ENCODE data around the gene GRK5. TPM values are rescaled to one million over a fixed set of nuclear protein-coding genes. Genes with fewer than 3 reads are reported as not detected.

GRK5 gene
- total RNA-seq, 6 experiments from 2014 or later = 9.7 to 16.8 (median 15.9) TPM

DNA sequence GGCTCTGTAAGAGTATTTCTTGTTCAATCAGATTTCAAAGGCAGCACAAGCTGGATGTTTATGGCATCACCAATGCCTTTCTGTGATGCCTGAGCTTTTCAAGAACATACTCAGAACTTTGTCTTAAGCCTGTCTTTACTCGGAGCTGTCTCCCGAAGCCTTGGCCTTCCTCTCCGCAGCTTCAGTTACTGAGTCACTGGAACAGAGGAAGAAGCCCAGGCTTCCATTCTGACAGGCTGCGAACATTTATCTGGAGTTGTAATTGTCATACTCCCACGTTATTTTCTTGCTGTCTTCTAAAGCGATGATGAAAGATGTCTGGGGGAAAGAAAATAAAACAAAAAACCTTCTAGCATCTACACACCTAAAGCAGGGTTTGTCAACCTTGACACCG, 43.9 kb downstream of the GRK5 start:
- DNase-seq = peak; percentile 55
- no peaks in the 10 kb centered on the region for H3K9me3 Mint-ChIP-seq
- peaks cover 80% of the 10 kb centered on the region for H3K4me1 Mint-ChIP-seq (ENCODE audit: low read depth)
- TF ChIP-seq, protein P1, sequence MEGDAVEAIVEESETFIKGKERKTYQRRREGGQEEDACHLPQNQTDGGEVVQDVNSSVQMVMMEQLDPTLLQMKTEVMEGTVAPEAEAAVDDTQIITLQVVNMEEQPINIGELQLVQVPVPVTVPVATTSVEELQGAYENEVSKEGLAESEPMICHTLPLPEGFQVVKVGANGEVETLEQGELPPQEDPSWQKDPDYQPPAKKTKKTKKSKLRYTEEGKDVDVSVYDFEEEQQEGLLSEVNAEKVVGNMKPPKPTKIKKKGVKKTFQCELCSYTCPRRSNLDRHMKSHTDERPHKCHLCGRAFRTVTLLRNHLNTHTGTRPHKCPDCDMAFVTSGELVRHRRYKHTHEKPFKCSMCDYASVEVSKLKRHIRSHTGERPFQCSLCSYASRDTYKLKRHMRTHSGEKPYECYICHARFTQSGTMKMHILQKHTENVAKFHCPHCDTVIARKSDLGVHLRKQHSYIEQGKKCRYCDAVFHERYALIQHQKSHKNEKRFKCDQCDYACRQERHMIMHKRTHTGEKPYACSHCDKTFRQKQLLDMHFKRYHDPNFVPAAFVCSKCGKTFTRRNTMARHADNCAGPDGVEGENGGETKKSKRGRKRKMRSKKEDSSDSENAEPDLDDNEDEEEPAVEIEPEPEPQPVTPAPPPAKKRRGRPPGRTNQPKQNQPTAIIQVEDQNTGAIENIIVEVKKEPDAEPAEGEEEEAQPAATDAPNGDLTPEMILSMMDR (IDR thresholded peaks at IDR 0.05) = no peak
- H3K4me3 Mint-ChIP-seq = peak overlapping the region; percentile 76
- no peaks in the 10 kb centered on the region for H3K36me3 Mint-ChIP-seq (ENCODE audit: low read depth)
- H3K27me3 Mint-ChIP-seq (ENCODE audit: insufficient read depth) = no peaks in the 10 kb centered on the region; the same call in 1 of the 2 replicates
- H3K27ac Mint-ChIP-seq = peak overlapping the region; percentile 88

DNA sequence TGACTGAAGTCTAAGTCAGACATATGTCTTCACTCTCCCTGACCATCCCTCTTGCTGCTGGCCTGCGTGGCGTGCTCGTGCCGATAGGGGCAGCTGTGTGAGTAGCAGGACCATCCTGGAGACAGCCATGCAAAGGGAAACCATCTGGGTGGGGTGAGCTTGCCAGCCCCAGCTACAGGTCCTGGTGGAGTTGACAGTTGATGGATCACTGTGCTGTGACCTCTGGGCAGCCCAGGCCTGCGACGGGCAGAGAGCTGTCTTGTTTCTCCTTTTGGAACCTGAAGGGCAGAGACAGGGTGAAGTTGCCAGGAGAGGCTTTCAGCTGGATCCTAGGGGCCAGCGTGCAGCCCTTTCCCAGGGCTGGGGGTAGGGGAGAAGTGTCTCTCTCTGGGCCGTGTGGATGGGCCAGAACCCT, 44.7 kb downstream of the GRK5 start:
- peaks cover 73% of the 10 kb centered on the region for H3K4me1 Mint-ChIP-seq (ENCODE audit: low read depth)
- H3K27me3 Mint-ChIP-seq (ENCODE audit: insufficient read depth) = no peaks in the 10 kb centered on the region; the same call in 1 of the 2 replicates
- peak overlapping the region; percentile 50 for H3K4me3 Mint-ChIP-seq
- H3K36me3 Mint-ChIP-seq (ENCODE audit: low read depth) = no peaks in the 10 kb centered on the region
- H3K9me3 Mint-ChIP-seq = no peaks in the 10 kb centered on the region
- TF ChIP-seq, protein P1 (IDR thresholded peaks at IDR 0.05) = no peak
- peak; percentile 7 for DNase-seq
- H3K27ac Mint-ChIP-seq = peak overlapping the region; percentile 88

DNA sequence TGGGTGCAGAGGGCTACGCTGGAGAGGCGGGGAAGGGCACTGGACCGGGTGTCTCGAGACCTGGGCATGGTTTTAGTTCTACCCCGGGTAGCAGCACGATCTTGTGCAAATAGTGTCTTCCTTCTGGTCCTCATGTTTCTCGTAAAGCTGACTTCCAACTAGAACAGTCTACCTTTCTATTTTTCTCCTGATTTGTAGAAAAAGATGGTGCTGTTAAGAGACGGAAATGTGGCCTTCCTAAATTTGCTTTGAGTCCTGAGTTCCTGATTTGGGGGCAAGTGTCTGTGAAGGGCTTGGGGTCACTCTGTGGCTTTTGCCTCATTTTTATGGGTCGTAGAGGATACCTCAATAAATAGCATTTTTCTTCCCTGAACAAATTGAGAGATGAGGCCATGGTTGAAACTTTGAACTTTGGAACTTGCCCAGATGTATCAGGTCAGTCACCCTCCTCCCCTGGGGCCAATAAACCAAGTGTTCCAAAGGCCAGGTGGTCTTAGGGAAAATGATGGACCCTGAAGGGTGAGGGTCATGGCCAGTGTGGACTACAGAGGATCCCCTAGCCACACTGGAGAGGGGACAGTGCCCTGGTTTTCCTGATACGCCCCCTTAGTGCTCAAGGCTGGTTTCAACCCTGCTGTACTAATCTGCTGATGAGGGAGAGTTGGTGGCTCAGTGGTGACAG, 45.2 kb downstream of the GRK5 start:
- H3K27me3 Mint-ChIP-seq (ENCODE audit: insufficient read depth) = no peaks in the 10 kb centered on the region; the same call in 1 of the 2 replicates
- H3K4me3 Mint-ChIP-seq = peak overlapping the region; percentile 78; the same call in 1 of the 2 replicates

DNA sequence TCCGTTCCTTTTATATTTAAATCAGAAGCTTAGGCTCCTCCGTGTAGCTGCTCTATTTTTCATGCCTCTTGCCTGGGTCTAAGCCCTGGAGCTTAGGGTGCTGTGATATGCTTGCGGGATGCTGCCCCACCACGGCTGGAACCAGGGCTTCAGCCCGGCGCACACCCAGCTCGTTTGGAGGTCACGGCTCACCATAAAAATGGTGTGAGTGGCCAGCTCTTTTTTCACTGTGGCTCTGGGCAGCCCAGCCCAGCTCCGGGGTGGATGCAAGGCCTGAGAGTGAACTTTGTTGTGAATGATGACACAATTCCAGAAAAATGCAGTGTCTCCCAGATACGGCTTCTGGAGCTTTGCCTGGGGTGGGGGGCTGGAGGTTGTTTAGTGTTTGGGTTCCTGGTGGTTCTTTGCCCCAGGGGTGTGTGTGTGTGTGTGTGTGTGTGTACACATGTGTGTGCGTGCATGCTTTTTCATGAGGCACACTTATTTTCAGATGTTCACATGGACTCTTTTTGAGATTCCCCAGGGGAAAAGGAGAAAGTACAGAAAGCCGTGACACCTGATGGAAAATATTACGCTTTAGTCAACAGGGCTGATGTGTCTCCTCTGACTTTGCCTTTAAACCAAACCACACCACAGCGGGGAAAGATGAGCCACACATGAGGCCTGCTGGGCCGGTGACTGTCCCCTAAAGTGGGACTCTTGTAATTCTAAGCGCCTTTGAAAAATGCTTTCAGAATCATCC, 46.2 kb downstream of the GRK5 start:
- DNase-seq = peak; percentile 95
- Mint-ChIP-seq H3K27ac (peak overlapping the region; percentile 97), H3K27me3 (ENCODE audit: insufficient read depth) (no peaks in the 10 kb centered on the region; the same call in 1 of the 2 replicates), H3K9me3 (no peaks in the 10 kb centered on the region), H3K4me1 (ENCODE audit: low read depth) (peaks cover 59% of the 10 kb centered on the region), H3K36me3 (ENCODE audit: low read depth) (no peaks in the 10 kb centered on the region), H3K4me3 (peak overlapping the region; percentile 78)
- TF ChIP-seq, protein P1 (IDR thresholded peaks at IDR 0.05) = peak; percentile 52

More for the DNA sequence above, 45.2 kb downstream of the GRK5 start:
- TF ChIP-seq, protein P1 (IDR thresholded peaks at IDR 0.05) = no peak
- Mint-ChIP-seq H3K4me1 (ENCODE audit: low read depth) (peaks cover 67% of the 10 kb centered on the region), H3K9me3 (no peaks in the 10 kb centered on the region), H3K27ac (peak overlapping the region; percentile 97), H3K36me3 (ENCODE audit: low read depth) (no peaks in the 10 kb centered on the region)
- no peak for DNase-seq

DNA sequence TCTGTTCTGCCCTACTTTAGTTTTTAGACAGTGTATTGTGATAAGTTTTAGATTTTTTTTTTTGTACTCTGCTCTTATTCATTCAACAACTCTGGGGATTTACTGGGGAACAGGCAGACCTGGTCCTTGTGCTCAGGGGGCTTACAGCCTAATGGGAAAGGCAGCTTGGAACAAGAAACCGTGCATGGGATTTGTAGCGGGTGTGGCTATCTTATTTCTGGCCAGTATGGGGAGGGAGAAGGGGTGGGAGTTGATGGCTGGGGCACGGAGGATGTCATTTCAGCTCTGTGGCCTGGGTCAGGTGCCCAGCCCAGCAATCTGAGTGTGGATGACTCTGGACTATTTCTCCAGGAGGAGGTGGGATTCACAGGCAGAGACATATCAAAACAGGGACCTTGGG, 47.0 kb downstream of the GRK5 start:
- no peaks in the 10 kb centered on the region for H3K9me3 Mint-ChIP-seq
- H3K4me1 Mint-ChIP-seq (ENCODE audit: low read depth) = peaks cover 59% of the 10 kb centered on the region
- peak overlapping the region; percentile 97 for H3K27ac Mint-ChIP-seq
- H3K4me3 Mint-ChIP-seq = peak overlapping the region; percentile 78
- TF ChIP-seq, protein P1 (IDR thresholded peaks at IDR 0.05) = no peak
- DNase-seq = no peak
- no peaks in the 10 kb centered on the region for H3K36me3 Mint-ChIP-seq (ENCODE audit: low read depth)
- H3K27me3 Mint-ChIP-seq (ENCODE audit: insufficient read depth) = no peaks in the 10 kb centered on the region; the same call in 1 of the 2 replicates
